CD1c-positive myeloid dendritic cell (primary cell): ENCODE results near the gene STK24.

Source experiments
- DNase-seq: peaks from one replicate; pipeline ENCODE4 v3.0.0-alpha.2; 2016; ENCODE audit errors: extremely low spot score

STK24 gene

DNA sequence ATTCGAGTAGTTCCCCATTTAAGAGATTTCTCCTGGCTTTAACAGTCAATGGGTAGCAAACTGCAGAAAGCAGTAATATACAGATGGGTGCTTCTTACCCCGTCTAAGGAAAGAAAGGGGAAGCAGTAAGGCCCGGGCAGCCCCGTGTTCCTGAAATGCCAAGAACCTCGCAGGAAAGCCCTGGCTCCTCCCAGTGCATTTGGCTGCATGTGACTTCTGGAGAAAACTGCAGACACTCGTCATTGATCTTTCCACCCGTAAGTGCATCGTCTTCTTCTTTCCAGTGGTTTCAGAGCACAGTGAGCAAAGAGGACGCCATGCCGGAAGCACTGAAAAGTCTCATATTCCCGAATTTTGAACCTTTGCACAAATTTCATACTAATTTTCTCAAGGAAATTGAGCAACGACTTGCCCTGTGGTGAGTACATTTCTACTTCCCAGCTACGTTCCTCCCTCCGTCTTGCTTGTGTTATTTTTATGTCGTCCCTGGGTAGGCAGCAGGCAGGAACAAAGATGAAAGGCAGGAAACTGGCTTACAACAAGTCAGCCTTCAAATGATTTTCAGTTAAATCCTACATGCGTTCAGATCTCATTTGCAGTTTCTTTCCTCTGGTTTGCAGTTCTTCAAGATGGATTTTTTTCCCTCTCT is 165.2 kb downstream of the STK24 start:
- peak; percentile 89 for DNase-seq

DNA sequence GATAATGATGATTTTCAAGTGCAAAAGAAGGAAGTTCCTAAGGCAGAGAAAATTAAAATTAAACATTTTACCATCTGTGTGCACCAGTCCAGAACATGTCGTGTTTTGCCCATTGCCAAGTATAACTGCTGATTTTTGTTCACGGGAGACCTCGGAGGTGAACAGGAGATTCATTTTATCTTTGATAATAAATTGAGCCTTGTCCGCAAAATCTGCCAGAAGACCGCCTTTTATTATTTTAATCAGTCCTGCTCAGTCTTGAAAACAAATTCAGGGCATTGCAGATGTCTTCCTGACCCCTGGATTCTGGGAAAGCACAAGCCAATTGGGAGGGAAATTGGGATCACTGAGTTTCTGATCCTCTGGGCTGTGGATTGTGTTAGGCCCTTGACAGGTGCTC is 165.9 kb downstream of the STK24 start:
- DNase-seq, result no peak

DNA sequence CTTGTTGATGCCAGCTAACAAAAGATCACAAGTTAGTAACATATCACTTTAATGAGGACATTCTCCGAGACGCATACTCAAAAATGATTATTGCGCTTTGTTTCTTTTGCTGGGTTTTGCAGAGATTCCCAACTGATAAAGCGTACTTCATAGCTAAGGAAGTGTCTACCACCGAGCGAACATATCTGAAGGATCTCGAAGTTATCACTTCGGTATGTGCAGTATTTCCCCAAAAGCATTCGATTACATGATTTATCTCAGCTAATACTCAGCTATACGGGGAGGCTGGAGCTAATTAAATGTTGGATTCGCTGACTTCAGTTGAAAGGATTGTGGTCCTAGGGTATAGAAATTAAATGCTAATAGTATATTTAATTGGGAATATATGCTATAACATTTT is 166.3 kb downstream of the STK24 start:
- DNase-seq, result no peak

DNA sequence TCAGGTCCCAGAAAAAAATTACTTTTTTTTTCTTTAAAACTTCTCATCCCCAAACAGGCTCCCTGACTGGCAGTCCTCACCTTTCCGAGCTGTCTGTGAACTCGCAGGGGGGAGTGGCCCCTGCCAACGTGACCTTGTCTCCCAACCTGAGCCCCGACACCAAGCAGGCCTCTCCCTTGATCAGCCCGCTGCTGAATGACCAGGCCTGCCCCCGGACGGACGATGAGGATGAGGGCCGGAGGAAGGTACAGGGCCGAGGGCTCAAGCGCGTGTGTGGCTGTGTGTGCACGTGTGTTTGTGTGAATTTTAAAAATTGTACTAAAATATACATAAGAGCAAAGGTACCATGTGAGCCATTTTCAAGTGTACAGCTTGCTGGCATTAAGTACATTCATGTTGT is 167.6 kb downstream of the STK24 start:
- DNase-seq, result no peak

DNA sequence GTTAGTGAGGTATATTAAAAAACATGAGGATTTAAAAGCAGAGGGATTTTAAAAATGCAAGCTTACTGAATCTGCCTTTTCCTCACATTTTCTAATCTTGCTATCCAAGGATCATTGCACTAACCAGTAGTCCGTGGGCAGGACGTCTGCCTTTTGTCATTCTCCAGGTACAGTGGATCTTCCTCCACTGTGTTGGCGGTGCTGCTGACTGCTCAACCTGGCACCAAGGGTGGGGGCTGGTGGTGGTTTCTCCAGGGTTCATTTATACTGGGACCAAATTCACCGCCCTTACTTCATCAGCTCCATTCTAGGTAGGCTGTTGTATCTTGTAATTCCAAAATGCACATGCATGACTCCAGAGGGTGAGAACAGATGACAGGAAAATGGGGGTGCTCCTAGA is 169.3 kb downstream of the STK24 start:
- DNase-seq, result no peak

DNA sequence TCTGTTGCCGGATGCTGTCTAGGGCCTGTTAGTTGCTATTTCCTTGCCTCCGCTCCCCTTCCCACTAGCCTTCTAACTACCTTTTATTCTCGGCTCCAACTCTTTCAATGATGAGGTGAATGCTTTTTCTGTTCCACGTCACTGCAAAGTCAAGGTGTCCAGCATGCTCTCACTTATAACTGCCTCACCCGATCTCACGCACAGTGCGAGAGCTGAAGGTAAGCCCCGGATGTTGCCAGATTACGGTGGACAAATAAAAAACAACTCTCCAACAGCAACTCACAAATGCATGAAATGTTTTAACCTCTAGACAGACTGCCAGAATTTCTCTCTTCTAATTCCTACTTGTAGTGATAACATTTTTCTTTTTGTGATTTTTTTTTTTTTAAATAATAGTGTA is 169.9 kb downstream of the STK24 start:
- DNase-seq, result no peak

DNA sequence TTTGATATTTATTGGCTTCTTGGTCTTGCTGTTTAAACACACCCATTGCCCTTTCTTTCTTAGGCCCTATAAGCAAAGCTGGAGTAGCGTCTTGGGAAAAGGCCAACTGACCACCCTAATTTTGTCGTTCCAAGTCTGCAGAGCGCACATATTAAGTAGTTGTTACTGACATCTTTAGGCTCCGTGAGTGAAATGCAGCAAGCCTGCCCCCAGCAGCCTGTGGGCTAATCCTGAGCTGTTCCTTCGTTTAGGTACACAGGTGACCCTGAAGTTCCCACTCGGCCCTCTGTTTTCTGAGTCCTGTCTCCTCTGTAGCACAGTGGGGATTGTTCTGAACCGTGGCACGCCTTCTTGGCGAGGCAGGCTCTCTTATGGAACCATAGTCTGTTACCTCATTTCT is 170.5 kb downstream of the STK24 start:
- DNase-seq, result no peak

DNA sequence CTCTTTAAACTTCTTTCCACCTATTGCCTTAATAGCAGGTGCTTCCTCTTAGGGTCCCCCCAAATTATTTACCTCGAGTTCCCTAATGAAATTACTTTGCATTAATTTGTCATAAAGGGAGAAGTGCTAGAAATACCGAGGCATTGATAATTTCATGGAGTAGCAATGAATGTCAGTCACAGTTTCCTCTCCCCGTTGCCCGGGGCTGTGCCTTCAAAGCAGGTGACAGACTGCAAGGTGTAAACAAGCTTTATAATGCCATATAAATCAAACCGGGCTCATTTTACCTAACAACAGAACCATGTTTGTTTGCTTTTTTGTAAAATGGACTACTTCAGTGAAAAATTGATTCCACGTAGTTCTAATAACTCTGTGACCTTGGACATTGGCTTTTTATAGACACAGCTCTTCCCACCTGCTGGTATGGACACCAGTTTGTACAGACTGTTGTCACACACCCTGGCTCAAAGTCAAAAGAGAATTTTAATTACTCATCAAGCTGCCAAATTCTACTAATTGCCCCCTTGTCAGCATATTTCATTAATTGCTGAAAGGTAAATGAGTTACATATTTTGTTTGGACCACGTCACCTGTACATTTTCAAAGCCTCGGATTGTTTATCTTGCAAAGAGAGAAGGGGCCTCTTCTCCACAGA is 171.1 kb downstream of the STK24 start:
- DNase-seq, result no peak

DNA sequence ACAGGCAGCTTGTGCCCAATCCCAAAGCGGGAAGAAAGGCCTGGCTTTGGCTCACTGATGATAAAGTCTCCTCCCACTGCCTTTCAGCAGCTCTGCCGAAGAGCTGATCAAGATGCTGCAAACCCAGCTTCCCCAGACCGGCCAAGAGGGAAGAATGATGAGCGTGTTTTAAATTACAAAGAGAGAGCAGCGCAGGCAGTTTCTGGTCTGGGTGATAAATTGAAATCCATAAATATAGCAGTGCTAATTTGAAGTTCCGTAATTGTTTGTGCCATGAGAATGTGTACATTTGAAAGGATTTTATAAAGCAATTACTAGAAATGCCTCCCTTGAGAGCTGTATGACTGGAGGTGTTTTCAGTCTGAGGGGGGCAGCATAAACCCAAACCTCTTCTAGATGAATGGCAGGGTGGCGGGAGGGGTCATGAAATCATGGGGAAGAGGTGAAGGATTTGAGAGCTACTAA is 171.8 kb downstream of the STK24 start:
- DNase-seq, result no peak

DNA sequence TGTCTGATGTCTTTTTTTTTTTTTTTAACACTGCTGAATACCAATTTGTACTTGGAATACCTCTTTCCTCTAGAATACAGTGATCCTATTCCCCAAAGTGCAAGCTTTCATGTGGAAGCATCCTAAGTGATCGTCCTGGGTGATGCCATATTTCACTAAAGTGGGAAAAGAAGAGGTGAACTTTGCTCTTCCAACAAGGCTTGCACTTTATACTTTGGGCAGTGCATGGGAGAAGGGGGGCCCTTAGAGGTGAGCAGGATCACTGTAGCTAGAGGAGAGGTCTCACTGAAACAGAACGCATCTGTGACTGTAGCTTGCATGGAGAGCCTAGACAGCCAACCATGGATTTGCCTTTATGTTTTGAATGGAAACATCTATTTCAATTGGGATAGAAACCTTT is 173.8 kb downstream of the STK24 start:
- no peak for DNase-seq

DNA sequence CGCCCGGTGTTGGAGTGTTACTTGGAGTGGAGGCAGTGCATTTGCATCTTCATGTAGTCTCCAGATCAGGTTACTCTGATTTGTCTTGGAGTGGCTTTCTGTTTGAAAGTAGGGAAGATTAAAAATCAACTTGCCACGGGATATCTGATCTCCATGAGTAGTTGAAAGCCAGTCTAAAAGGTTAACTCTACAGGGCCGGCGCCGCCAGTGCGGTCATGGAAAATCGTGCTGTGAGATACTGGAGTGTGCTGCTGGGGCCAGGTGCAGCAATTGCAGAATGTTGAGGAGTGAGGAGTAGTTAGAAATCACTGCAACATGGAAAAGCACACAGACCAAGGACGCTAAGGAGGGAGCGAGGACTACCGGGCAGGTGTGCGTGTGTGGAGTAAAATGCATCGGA is 175.0 kb downstream of the STK24 start:
- no peak for DNase-seq

DNA sequence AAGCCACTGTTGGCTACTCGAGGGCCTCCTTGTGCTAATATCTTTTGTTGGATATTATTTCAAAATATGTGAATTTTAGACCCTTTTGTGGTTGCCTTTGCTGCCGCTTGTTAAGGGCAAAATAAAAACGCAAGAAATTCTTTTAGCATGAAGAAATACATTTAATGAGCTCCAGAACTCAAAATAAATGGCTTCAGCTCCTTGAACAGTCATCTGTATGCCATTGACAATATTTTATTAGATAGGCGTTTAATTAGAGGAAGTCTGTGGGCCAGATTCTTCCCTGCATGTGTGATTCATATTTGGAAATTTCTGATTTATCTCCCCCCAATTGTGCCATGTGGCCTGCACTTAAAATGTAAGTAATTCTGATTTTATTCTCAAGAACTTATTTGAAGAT is 177.2 kb downstream of the STK24 start:
- no peak for DNase-seq

DNA sequence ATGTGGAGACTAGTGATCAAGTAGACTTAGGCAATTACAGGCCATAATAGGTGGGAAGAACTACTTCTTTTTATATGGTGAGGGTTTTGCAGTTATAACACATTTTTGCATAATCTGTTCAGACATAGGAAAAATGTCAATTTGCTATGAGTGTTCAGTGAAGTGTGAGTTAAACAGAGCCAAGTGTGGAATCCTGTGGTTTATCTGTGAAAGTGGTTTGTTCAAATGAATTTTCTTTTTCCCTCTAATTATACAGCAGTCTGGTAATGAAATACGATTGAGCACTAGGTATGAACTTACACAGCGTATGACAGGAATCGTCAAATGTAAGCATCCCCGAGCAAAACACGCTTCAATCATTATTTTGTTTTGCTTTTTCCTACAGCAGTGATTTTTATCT is 178.3 kb downstream of the STK24 start:
- DNase-seq, result no peak

DNA sequence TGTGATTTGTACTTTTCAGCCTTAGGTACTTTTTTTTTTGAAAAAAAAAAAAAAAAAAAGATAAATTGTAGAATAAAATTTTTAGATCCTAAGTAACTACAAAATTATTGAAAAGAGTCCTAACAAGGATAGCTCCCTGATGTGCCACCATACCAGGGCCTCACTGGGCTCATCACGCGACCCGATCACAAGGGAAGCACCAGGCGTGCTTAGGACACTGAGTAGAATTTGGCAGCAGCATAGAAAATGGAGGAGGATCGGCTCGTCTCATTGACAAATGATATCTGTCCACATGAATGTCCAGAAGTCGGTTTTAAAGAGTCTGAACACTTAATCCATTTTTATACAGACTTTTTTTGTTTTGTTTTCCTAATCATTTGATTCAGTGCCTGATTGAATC is 179.0 kb downstream of the STK24 start:
- DNase-seq, result no peak

DNA sequence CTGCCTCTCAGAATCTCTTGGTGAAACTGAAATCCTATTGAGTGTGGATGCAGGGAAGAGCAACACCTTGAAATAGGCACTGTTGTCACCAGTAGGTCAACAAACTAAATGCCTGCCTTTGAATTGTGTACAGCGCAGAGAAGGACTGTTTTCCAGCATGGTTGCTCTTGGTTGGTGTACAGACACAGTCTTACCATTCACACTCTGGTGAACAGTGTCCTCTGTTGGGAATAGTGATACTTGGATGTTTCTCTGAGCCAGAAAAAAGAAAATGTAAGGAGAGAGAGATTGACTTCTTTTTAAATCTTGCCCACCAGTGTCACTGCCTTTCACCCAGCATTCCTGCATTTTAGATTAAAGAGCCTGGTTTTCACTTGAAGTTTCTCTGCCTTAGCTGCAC is 179.7 kb downstream of the STK24 start:
- DNase-seq, result no peak

DNA sequence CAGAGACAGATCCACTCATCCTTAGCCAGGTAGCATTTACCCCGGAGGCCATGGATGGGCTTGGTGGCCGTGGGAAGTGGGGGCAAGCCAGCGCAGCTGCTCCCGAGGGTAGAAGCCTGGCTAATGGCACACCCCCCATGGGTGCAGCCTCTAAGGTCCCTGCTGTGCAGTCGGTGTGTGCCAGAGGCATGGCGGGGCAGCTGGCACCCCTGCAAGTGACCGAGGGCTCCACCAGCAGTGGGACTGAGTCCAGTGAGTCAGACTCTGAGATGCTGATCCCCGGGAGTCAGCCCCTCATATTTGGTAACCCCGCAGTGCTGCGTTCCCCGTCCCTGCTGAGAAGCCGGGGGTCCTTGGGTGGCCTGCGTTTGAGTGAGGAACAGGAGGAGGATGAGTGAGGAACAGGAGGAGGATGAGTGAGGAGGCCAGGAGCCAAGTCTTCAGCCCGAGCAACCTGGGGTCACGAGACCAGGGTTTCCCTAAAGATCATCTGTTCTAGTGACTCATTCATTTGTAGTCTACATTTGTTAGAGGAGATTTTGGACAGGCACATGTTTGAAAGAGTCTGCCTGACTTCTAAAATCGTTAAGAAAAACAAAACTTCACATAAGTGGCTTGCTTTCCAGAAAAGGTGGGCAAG is 180.7 kb downstream of the STK24 start:
- no peak for DNase-seq
